Smooth muscle cell (in vitro differentiated cells): ENCODE results near the gene SLC25A40. TPM values are rescaled to one million over a fixed set of nuclear protein-coding genes. Genes with fewer than 3 reads are reported as not detected.
"Not testable (repeated sequence)": the region's sequence is repeated elsewhere in the genome, so short reads cannot be mapped to it uniquely, and the experiment has no call there.

Experiments used
- DNase-seq: peaks from one replicate; lab custom pipeline; 2025; ENCODE audit not compliant: unreplicated experiment; lab: John Stamatoyannopoulos, UW
- H2AFZ ChIP-seq: fragments of 200-600 bp; sonication (generic); 2 replicates; pipeline ENCODE4 v1.6.0; 2016; ENCODE audit warnings: antibody characterized with exemption, low read depth, mild to moderate bottlenecking
- H3F3A ChIP-seq: fragments of 200-600 bp; sonication (generic); 2 replicates; pipeline ENCODE4 v1.6.0; 2017; ENCODE audit warnings: antibody characterized with exemption, low read depth
- H3K27ac ChIP-seq: fragments of 200-600 bp; sonication (generic); 2 replicates; pipeline ENCODE4 v1.5.1; 2016; ENCODE audit warnings: low read depth, mild to moderate bottlenecking
- H3K27me3 ChIP-seq: fragments of 200-600 bp; sonication (generic); 2 replicates; pipeline ENCODE4 v1.6.1; 2016; ENCODE audit warnings: low read depth, mild to moderate bottlenecking
- H3K36me3 ChIP-seq: fragments of 200-600 bp; sonication (generic); 2 replicates; pipeline ENCODE4 v1.5.1; 2016; ENCODE audit warnings: low read depth
- H3K4me1 ChIP-seq: fragments of 200-600 bp; sonication (generic); 2 replicates; pipeline ENCODE4 v1.5.1; 2016; ENCODE audit warnings: low read depth
- H3K4me2 ChIP-seq: fragments of 200-600 bp; sonication (generic); 2 replicates; pipeline ENCODE4 v1.6.0; 2016; ENCODE audit warnings: mild to moderate bottlenecking
- H3K4me3 ChIP-seq: fragments of 200-600 bp; sonication (generic); 2 replicates; pipeline ENCODE4 v1.5.1; 2016; ENCODE audit warnings: mild to moderate bottlenecking
- H3K79me2 ChIP-seq: fragments of 200-600 bp; sonication (generic); 2 replicates; pipeline ENCODE4 v1.6.0; 2016; ENCODE audit warnings: low read depth, mild to moderate bottlenecking
- H3K9ac ChIP-seq: fragments of 200-600 bp; sonication (generic); 2 replicates; pipeline ENCODE4 v1.6.0; 2016; ENCODE audit warnings: low read depth
- H3K9me3 ChIP-seq: fragments of 200-600 bp; sonication (generic); replicated peaks from 2 replicates; pipeline ENCODE4 v1.5.1; 2016; ENCODE audit warnings: low read depth
- H4K20me1 ChIP-seq: fragments of 200-600 bp; sonication (generic); 2 replicates; pipeline ENCODE4 v1.6.0; 2016; ENCODE audit warnings: low read depth
- CTCF ChIP-seq: fragments of 200-600 bp; sonication (generic); IDR thresholded peaks from 2 replicates; pipeline ENCODE4 v1.5.1; 2017; ENCODE audit warnings: borderline replicate concordance, mild to moderate bottlenecking, antibody characterized with exemption; ENCODE audit not compliant: insufficient read depth, poor library complexity, severe bottlenecking
- WGBS: methylation state at CpG from one replicate; pipeline ENCODE4 v1.1.7; 2016; ENCODE audit warnings: low lambda C conversion rate; 5-methylcytosine and 5-hydroxymethylcytosine counted together
- polyA plus RNA-seq: library from polyadenylated mRNA; unstranded; fragments of >200 nt; fragmentation: Nextera tagmentation; extraction: Ambion mirVana; gene quantifications from 2 replicates; pipeline ENCODE4 v1.2.1, GENCODE V29; 2016
- total RNA-seq: library from RNA; depleted of rRNA; stranded (reverse); fragments of >200 nt; gene quantifications from 2 replicates; pipeline ENCODE4 v1.2.3, GENCODE V29; 2014

Gene SLC25A40
- total and polyA plus RNA-seq, 2 experiments from 2014 or later: 5.6 to 25.4 TPM

GRCh38 chr7:87850836-87851593, 25.1 kb downstream of the SLC25A40 start:
- Histone ChIP-seq H3K9me3 (no peaks in the 10 kb centered on the region), H3K4me1 (no peaks in the 10 kb centered on the region), H3F3A (no peaks in the 10 kb centered on the region), H3K27me3 (no peaks in the 10 kb centered on the region), H3K9ac (no peak overlapping the region), H2AFZ (no peak overlapping the region), H4K20me1 (no peaks in the 10 kb centered on the region), H3K79me2 (no peaks in the 10 kb centered on the region), H3K27ac (no peak overlapping the region), H3K36me3 (no peaks in the 10 kb centered on the region), H3K4me3 (no peak overlapping the region), H3K4me2 (no peak overlapping the region)
- WGBS: 84% methylated on average over 1 of the region's 1 CpG
- TF ChIP-seq CTCF: no peak
- DNase-seq: no peak

GRCh38 chr7:87837597-87837996, 38.6 kb downstream of the SLC25A40 start:
- Histone ChIP-seq H3K27ac (no peak overlapping the region), H3K4me2 (no peak overlapping the region), H3K4me1 (no peaks in the 10 kb centered on the region), H3K4me3 (no peak overlapping the region), H3K9ac (no peak overlapping the region), H2AFZ (no peak overlapping the region), H3K9me3 (no peaks in the 10 kb centered on the region), H3K79me2 (no peaks in the 10 kb centered on the region), H3F3A (no peaks in the 10 kb centered on the region), H3K36me3 (no peaks in the 10 kb centered on the region), H3K27me3 (no peaks in the 10 kb centered on the region), H4K20me1 (no peaks in the 10 kb centered on the region)
- WGBS: 82% methylated on average over 1 of the region's 1 CpG
- no peak for TF ChIP-seq CTCF
- DNase-seq: no peak

- Histone ChIP-seq H3K36me3 (no peaks in the 10 kb centered on the region), H2AFZ (no peak overlapping the region), H3K4me1 (no peaks in the 10 kb centered on the region), H3K27ac (no peak overlapping the region), H3K9ac (no peak overlapping the region), H3K27me3 (no peaks in the 10 kb centered on the region), H4K20me1 (no peaks in the 10 kb centered on the region), H3F3A (no peaks in the 10 kb centered on the region), H3K9me3 (no peaks in the 10 kb centered on the region), H3K79me2 (no peaks in the 10 kb centered on the region), H3K4me2 (no peak overlapping the region), H3K4me3 (no peak overlapping the region)
- TF ChIP-seq CTCF: no peak
- WGBS: 84% methylated on average over 1 of the region's 1 CpG
- DNase-seq: no peak
These were observed 43.0 kb downstream of the SLC25A40 start for GRCh38 chr7:87833130-87833529.

- Histone ChIP-seq H2AFZ (no peak overlapping the region), H3K4me1 (no peaks in the 10 kb centered on the region), H4K20me1 (no peaks in the 10 kb centered on the region), H3K27me3 (no peaks in the 10 kb centered on the region), H3K9ac (no peak overlapping the region), H3K79me2 (no peaks in the 10 kb centered on the region), H3K36me3 (no peaks in the 10 kb centered on the region), H3K4me3 (no peak overlapping the region), H3K9me3 (no peaks in the 10 kb centered on the region), H3F3A (no peaks in the 10 kb centered on the region), H3K27ac (no peak overlapping the region), H3K4me2 (no peak overlapping the region)
- no peak for TF ChIP-seq CTCF
- DNase-seq: no peak
- WGBS: 60% methylated on average over 1 of the region's 1 CpG
These were observed 45.1 kb downstream of the SLC25A40 start for GRCh38 chr7:87831097-87831496.

- H3K9ac ChIP-seq, H2AFZ ChIP-seq, H3K79me2 ChIP-seq, H3K4me3 ChIP-seq, H3K36me3 ChIP-seq, H4K20me1 ChIP-seq, H3K4me2 ChIP-seq, H3K9me3 ChIP-seq, H3K4me1 ChIP-seq, H3K27me3 ChIP-seq, H3F3A ChIP-seq, DNase-seq, H3K27ac ChIP-seq: not testable (repeated sequence)
- 91% methylated on average over 1 of the region's 1 CpG for WGBS
These were observed 47.8 kb downstream of the SLC25A40 start for GRCh38 chr7:87828383-87828782.

- 89% methylated on average over 2 of the region's 2 CpGs for WGBS
These were observed 50.8 kb downstream of the SLC25A40 start for GRCh38 chr7:87825369-87825768.

More at GRCh38 chr7:87825369-87825768, 50.8 kb downstream of the SLC25A40 start:
- not testable (repeated sequence) for H3K9me3 ChIP-seq, H3K36me3 ChIP-seq, H3K27me3 ChIP-seq, H3K4me1 ChIP-seq, H3F3A ChIP-seq, H3K4me3 ChIP-seq, H4K20me1 ChIP-seq, H3K79me2 ChIP-seq, DNase-seq, H3K9ac ChIP-seq, H3K27ac ChIP-seq, H2AFZ ChIP-seq, H3K4me2 ChIP-seq
